Kidney capillary endothelial cell (primary cell): ENCODE measurements around the gene SPECC1L.
A peak's percentile ranks its signal among the peaks of the same experiment; 100 is the strongest.
"Not testable (repeated sequence)": the region's sequence is repeated elsewhere in the genome, so short reads cannot be mapped to it uniquely, and the experiment has no call there.

Source experiments
- DNase-seq: peaks from one replicate; pipeline ENCODE4 v3.0.0-alpha.2; 2018; ENCODE audit warnings: low spot score

Gene SPECC1L

GRCh38 chr22:24245584-24246561, 24.8 kb upstream of the SPECC1L start:
- not testable (repeated sequence) for DNase-seq

GRCh38 chr22:24247011-24247507, 23.6 kb upstream of the SPECC1L start:
- DNase-seq, result no peak

- DNase-seq, result peak; percentile 84
Observed at GRCh38 chr22:24247564-24248344, 22.9 kb upstream of the SPECC1L start.

GRCh38 chr22:24248611-24249010, 22.0 kb upstream of the SPECC1L start:
- DNase-seq, result not testable (repeated sequence)

GRCh38 chr22:24249413-24249812, 21.2 kb upstream of the SPECC1L start:
- not testable (repeated sequence) for DNase-seq

- DNase-seq, result not testable (repeated sequence)
Observed at GRCh38 chr22:24251286-24251685, 19.3 kb upstream of the SPECC1L start.

GRCh38 chr22:24253126-24253525, 17.5 kb upstream of the SPECC1L start:
- not testable (repeated sequence) for DNase-seq

- not testable (repeated sequence) for DNase-seq
Observed at GRCh38 chr22:24256136-24256535, 14.5 kb upstream of the SPECC1L start.

GRCh38 chr22:24256736-24257135, 13.9 kb upstream of the SPECC1L start:
- not testable (repeated sequence) for DNase-seq

- peak; percentile 56 for DNase-seq
Observed at GRCh38 chr22:24259459-24259858, 11.2 kb upstream of the SPECC1L start.

GRCh38 chr22:24262185-24262749, 8.4 kb upstream of the SPECC1L start:
- DNase-seq, result not testable (repeated sequence)

- not testable (repeated sequence) for DNase-seq
Observed at GRCh38 chr22:24263479-24263878, 7.2 kb upstream of the SPECC1L start.

- not testable (repeated sequence) for DNase-seq
Observed at GRCh38 chr22:24264329-24264896, 6.2 kb upstream of the SPECC1L start.

- DNase-seq, result no peak
Observed at GRCh38 chr22:24265734-24266133, 4.9 kb upstream of the SPECC1L start.

GRCh38 chr22:24266495-24266894, 4.1 kb upstream of the SPECC1L start:
- DNase-seq, result not testable (repeated sequence)

- DNase-seq, result no peak
Observed at GRCh38 chr22:24271386-24271854, 789 bp downstream of the SPECC1L start.

GRCh38 chr22:24273031-24273430, 2.4 kb downstream of the SPECC1L start:
- not testable (repeated sequence) for DNase-seq

GRCh38 chr22:24273906-24274305, 3.3 kb downstream of the SPECC1L start:
- DNase-seq, result not testable (repeated sequence)

- DNase-seq, result not testable (repeated sequence)
Observed at GRCh38 chr22:24274696-24275405, 4.2 kb downstream of the SPECC1L start.

- DNase-seq, result not testable (repeated sequence)
Observed at GRCh38 chr22:24280363-24280762, 9.7 kb downstream of the SPECC1L start.

- no peak for DNase-seq
Observed at GRCh38 chr22:24282401-24282800, 11.8 kb downstream of the SPECC1L start.
